HG03460 (cell line): ENCODE results near the gene CALML4.
"Not testable (repeated sequence)": the region's sequence is repeated elsewhere in the genome, so short reads cannot be mapped to it uniquely, and the experiment has no call there.

Experiments used
- ATAC-seq: cut with Tn5 transposase; IDR thresholded peaks from one replicate; pipeline ENCODE4 v1.9.1; 2021; ENCODE audit not compliant: unreplicated experiment

Gene CALML4

DNA sequence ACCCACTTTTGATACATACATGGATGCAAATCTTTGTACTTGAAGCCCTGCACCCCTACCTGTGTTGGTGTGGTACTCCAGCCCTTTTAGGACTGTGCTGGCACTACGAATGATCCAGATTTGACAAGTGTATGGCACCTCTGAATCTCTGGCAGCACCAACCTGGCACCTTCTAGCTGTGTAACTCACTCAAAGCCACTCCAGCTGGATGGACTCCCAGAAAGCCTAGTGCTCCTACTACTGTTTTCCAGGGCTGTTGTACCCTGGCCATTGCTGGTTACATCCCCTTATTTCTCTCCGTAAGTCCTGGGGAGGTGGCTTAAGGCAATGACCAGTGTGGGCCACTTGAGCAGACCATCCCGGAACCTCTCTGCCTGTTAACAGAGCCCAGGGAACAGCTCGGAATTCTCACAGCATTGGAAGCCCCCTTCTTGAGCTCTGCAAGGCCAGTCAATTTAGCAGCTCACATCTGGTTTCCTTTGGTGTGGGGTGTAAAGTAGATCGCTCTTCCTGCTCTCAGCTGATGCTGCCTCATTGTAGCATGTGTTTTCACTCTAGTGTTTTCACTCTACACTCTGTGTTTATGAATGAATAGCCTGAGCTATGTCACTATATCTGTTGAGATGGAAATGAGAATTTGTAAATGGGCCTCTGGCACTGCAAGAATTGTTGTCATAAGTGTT lies 12.2 kb downstream of the CALML4 start:
- ATAC-seq, result no peak

DNA sequence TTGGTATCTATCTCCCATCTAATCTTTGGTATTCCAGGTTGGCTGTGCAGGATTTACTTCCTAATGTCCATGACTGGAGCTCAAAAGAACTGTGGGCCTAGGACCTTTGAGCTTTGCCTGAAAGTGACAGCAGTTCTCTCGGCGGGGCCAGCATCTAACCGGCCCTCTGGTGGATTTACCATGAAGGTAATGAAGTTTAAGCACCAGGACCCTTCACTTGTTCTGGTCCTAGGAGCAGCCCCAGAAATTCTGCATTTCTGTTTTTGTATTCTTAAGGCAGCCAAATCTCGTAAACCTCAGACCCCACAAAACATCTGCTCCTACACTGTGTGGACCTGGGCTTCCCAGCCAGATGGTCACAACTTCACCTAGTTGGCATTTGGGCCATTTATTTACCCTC lies 13.0 kb downstream of the CALML4 start:
- ATAC-seq, result no peak

DNA sequence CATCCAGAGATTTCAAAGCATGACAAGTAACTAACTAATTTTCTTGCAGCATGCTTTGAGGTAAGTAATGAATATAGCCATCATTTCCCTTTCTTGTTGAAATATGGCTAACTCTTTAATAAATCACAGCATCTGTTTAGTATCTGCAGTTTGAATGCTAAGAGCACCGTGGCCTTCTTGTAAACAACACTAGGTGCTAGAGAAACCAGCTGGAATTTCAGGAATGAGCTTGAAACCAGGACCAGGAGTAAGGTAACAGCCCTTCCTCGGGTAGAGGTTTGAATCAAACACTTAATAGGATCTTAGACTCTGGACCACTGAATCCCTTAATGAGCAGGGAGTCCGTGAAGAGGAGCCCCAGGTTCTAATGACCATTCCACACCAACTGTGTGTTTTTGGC lies 13.6 kb downstream of the CALML4 start:
- ATAC-seq, result no peak

DNA sequence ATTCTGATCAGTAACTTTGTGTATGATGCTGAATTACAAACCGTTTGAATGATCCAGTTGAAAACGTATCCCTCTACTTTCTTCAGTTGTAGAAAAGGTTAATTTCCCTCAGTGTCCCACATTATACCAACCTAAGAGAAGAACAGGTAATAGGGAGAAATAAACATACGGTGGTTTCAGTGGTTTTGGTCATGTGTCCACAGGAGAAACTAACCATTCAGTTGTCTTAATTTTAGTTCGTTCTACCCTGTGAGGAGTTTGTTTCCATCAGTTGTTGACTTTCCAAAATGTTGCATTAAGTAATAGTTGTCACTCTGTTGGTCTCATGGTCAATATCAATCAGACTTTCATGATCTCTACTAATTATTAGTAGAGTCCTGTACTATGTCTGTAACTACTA lies 15.1 kb downstream of the CALML4 start:
- ATAC-seq, result no peak

DNA sequence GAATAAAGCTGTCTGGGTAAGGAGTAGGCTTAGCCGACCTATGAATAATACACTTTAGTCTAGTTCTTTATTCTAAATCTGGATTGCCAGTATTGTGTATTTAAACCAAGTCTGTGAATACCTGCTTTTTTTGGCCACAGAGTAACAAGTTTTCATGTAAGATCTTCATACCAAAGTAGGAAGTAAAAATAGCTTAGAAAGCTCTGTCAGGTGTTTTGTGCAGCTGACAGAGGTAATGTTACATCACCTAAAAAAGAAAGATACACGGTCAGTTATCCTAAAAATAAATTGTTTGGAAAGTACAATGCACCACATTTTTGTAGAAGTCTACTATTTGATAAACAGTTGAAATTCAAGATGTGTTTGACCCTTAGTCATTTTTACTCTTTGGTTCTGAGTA lies 16.5 kb downstream of the CALML4 start:
- ATAC-seq, result no peak

DNA sequence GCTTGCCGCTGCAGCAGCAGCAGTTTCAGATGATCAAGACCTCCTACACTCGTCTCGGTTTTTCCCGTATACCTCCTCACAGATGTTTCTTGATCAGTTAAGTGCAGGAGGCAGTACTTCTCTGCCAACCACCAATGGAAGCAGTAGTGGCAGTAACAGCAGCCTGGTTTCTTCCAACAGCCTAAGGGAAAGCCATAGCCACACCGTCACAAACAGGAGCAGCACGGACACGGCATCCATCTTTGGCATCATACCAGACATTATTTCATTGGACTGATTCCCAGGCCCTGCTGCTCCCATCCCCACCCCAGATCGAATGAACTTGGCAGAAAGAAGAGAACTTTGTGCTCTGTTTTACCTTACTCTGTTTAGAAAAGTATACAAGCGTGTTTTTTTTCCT lies 17.6 kb downstream of the CALML4 start:
- ATAC-seq, result no peak

DNA sequence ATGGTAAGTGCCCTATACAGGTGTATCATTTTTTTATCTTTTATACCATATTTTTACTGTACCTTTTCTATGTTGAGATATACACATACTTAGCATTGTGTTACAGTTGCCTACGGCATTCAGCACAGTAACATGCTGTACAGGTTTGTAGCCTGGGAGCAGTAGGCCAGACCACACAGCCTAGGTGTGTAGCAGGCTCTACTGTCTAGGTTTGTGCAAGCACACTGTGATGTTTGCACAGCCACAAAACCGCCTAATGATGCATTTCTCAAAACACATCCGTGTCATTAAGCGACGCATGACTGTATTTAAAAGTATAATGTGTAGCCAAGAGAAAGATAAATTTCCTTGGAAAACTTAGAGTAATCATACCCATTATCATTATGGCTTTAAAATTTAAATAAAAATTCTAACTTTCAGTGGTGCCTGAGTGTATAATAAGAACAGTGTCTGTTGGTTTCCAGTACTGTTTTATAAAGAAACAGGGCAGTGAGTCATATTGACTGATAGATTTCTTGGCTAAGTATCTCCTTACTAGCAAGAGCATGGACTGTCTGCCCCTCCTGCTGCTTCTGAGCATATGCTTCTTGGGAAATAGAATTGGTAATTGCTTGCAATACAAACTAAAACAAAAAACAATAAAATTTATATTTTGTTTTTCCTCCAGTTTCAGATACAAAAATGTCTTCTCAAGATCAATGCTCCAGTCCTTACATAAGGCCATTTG lies 18.3 kb downstream of the CALML4 start:
- ATAC-seq, result no peak

DNA sequence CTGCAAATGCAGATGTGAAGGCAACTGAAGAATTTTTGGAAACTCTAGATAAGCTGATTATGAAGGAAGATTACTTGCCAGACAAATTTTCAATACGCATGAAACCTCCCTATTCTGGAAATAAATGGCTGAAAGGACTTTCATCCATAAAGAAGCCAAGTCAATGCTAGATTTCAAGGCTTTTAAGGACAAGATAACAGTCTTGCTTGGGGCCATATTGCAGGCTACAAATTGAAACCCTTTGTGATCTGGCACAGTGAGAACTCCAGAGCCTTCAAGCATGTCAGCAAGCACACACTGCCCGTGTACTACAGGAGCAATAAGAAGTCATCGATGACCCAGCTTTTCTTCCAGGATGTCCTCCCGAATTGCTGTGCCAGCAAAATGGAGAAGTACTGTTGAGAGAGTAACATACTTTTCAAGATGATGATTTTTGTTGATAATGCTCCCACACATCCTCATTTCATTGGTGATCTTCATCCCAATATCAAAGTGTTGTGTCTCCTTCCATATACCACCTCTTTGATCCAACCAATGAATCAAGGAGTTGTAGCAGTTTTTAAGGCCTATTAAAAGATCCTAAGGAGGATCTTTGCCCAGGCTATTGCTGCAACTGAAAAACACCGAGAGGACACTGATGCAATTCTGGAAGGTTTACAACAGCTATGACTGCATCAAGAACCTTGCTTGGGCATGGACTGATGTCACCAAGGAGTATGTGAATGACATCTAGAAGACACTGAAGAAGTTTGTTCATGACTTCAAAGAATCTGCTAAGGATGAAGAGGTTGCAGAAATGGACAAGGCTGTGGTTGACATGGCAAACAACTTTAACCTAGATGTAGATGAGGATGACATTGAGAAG lies 20.3 kb downstream of the CALML4 start:
- no peak for ATAC-seq

DNA sequence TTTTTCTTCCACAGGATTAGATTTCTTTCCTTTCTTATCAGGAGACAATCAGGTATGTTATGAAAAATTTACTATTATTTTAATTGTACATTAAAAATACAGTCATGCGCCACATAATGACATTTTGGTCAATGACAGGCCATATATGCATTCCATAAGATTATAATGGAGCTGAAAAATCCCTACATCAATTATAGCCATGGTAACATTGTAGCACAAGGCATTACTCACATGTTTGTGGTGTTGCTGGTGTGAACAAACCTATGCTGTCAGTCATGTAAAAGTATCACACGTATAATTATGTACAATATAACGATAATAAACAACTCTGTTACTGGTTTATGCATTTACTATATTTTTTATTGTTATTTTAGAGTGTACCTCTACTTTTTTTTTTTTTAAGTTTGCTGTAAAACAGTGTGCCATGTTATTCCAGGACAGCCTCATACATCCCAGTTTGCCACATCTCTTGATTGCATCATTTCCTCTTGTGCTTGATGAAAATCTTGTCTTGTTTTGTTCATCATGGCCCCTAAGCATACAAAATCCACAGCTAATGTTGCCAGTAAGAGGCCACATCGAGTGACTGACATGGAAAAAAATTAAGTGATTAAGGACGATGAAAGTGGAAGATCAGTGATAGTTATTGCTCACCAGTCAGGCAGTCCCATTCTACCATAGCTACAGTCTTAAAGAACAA lies 21.4 kb downstream of the CALML4 start:
- ATAC-seq, result no peak

DNA sequence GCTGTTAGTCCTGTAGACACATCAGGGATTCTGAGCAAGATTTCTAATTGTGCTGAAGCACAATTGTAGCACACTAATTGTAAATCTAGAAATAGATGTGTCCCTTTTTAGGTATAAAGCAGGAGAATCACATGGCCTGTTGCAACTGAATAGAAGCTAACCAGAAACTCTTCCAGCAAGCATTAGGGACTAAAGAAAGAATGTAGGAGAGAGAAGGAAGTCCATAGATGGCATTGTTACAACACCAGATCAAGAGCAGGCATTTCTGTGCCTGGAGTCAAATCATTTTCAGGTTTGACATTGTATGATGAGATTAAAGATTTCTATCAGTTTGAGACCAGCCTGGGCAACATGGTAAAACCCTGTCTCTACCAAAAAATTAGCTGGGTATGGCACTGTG lies 27.4 kb downstream of the CALML4 start:
- ATAC-seq, result no peak

DNA sequence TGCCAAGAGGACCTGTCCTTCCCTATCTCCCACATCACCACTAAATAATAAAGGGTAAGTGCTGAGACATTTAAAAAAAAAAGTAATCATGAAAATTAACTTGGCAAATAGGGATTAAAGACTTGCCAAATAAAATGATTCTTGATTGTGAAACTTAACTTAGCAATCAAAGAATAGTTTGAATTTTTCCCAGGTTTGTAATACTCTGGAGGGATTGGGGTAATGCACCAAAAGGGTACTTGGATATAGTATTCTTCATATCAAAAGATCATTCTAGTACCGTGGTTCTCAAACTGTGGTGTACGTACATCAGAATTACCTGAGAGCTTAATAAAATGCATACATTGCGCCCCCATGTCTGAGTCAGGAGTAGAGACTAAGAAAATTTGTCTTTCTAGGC lies 28.5 kb downstream of the CALML4 start:
- ATAC-seq, result no peak

DNA sequence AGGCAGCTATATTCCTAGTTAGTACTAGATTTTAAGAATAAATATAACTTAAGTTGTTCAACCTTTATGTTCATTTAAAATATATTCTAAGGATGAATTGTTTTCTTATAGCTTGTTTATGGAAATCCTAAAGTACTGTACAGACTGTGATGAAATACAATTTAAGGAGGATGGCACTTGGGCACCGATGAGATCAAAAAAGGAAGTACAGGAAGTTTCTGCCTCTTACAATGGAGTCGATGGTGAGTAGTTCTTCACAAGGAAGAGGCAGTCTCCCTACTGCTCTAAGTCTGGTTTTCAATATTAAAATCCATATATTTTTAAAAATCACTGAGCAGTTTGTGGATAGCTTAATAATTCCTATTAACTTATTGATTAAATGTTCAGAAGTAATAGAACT lies 29.6 kb downstream of the CALML4 start:
- ATAC-seq, result no peak

DNA sequence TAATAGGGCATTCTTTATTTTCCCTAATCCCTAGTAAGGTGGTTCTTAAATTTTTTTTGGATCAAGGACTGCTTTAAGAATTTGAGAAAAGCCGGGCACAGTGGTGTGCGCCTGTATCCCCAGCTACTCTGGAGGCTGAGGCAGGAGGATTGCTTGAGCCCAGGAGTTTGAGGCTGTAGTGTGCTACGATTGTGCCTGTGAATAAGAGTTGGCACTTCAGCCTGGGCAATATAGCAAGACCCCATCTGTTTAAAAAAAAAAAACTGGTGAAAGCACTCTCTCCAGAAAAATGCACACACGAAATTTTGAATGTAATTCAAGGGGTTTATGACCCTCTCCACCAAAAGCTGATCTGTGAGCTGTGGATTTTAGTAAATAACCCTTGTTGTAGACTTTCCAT lies 32.0 kb downstream of the CALML4 start:
- no peak for ATAC-seq

DNA sequence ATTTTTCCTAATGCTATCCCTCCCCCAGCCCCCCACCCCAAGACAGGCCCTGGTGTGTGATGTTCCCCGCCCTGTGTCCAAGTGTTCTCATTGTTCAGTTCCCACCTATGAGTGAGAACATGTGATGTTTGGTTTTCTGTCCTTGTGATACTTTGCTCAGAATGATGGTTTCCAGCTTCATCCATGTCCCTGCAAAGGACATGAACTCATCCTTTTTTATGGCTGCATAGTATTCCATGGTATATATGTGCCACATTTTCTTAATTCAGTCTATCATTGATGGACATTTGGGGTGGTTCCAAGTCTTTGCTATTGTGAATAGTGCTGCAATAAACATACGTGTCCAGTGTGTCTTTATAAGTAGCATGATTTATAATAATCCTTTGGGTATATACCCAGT lies 33.1 kb downstream of the CALML4 start:
- ATAC-seq, result not testable (repeated sequence)

DNA sequence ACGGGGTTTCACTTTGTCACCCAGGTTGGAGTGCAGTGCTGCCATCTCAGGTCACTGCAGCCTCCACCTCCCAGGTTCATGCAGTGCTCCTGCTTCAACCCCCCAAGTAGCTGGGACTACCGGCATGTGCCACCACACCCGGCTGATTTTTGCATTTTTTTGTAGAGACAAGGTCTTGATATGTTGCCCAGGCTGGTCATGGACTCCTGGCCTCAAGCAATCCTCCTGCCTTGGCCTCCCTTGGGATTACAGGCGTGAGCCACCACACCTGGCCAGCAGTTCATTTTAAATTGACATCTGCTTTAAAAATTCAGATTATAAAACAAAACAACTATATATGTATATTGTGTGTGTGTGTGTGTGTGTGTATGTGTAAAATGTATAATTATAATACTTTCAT lies 38.3 kb downstream of the CALML4 start:
- ATAC-seq, result no peak

DNA sequence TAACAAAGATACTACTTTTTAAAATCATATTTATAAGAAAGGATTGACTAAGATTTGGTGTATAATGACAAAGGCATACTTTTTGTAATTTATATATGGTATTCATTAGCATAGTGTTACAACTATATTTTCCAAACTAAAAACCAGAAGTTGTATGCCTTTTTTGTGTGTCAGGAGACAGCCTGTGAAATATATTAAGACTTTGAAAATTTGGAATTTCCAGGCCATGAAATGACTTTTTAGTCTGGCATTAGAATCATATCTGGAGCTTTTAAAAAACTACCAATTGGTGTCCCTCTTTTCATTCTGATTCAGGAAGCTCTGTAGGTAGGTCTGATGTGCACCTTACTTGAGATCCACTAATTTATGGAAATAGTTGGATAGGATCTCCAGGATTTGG lies 41.9 kb downstream of the CALML4 start:
- ATAC-seq, result no peak

DNA sequence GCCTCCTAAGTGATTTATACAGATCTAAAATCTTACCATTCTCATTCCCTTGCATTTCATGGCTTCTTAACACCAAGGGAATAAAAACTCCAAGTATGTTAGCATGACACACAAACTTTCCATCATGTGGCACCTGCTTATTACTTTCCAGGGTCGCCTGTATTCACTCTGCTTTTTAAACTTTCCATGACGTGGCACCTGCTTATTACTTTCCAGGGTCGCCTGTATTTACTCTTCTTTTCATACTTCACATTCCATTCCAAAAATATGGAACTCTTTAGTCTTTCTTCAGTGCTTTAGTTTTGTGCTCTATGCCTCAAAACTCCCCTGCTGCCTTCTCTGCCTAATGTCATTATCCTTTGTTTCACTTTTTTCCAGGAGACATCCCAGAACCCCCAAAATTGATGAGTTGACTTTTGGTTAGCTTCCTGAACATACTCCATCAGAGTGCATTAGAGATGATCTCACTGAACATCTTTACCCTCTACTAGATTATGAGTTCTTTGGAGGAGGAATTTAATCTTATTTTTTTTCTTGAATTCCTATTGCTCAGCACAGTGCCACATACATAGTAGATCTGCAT lies 47.0 kb downstream of the CALML4 start:
- ATAC-seq, result no peak

DNA sequence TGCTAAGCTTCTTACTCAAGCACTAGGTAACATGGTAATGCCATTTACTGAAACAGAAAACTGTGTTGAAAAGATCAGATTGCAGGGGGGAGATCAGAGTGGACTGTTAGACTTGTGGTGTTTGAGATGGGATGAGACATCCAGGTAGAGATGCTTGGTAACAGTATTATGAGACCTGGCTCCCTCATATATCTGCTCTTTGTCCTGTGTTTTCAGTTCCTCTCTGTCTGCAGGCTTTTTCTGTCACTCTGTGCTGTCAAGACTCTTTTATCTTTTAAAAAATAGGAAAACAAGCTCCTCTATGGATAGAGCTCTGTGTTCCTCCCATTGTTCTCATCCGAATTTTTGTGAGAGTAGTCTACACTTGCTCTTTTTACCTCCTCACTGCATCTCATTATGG lies 48.1 kb downstream of the CALML4 start:
- ATAC-seq, result no peak

DNA sequence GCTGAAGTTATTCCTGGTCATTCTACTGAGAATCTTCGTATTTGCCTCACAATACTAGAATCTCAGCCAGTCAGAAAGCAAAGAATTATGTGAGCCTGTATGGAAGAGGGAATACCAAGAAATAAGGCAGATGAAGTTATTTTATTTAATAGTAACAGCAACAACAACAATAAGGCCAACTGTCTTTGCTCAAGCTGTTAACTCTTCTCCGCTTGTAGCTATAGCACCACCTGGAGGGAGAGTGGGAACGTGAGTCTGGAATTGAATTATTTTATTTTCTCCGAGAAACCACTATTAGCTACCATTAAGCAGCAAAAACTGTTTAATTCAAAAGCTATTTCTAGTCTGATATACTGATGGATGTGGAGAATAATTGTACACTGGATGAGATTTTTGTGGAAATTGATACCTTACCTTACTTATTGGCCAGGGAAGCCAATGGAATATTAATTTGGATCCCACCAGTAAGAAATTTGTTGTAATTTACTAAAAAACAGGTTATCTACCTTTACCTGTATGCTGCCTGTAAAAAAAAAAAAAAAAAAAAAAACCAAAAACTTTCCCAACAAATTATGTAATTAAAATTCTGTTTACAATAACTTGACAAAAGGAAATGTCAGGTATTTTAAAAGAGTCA lies 50.1 kb downstream of the CALML4 start:
- no peak for ATAC-seq

DNA sequence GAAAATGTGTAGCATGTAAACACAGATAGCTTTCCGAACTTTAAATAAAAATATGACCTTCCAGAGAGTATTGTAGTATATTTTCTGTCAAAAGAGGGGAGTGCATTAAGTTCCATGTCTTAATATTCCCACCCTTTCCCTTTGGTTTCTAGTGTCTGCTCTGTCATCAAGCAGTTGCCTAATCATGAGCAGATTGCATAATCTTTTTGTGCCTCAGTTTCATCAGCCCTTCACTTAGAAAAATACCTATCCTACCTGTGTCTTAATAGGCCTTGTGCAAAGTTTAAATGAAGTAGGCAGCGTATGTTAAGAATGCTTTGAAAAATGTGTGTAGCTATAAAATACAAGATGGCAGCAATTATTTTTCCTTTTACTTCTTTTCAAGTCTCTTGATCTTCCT lies 52.8 kb downstream of the CALML4 start:
- ATAC-seq, result no peak

DNA sequence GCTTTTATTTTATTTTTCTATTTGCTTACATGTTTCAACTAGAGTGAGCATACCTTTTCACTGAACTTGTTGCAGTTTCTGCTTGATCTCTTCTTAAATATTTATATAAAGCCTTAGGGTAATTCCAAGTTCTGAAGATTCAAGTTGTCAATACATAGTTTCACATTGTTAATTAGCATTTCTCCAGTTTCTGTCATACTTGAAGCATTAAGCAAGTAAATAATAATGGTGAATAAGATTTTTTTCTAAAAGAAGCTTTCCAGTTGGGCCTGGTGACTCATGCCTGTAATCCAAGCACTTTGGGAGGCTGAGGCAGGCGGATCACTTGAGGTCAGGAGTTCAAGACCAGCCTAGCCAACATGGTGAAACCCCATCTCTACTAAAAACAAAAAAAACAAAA lies 53.9 kb downstream of the CALML4 start:
- ATAC-seq, result no peak
